Loucy (cell line): ENCODE data around the gene MARF1.

Experiments
- H2AFZ ChIP-seq: fragments of 200-600 bp; sonication (generic); 2 replicates; pipeline ENCODE4 v1.6.0; 2016; ENCODE audit warnings: antibody characterized with exemption, mild to moderate bottlenecking, low read length, moderate library complexity
- H3F3A ChIP-seq: fragments of 200-600 bp; 2 replicates; pipeline ENCODE4 v1.6.0; 2016; ENCODE audit warnings: antibody characterized with exemption, low read depth, mild to moderate bottlenecking
- H3K27me3 ChIP-seq: fragments of 200-600 bp; sonication (generic); 2 replicates; pipeline ENCODE4 v1.6.1; 2014; ENCODE audit warnings: low read length, mild to moderate bottlenecking; ENCODE audit not compliant: insufficient read depth, poor library complexity, severe bottlenecking
- H3K36me3 ChIP-seq: fragments of 200-600 bp; sonication (generic); 2 replicates; pipeline ENCODE4 v1.6.1; 2016; ENCODE audit warnings: low read length; ENCODE audit not compliant: insufficient read depth
- H3K4me1 ChIP-seq: fragments of 200-600 bp; sonication (generic); 2 replicates; pipeline ENCODE4 v1.5.1; 2014; ENCODE audit warnings: low read length, mild to moderate bottlenecking; ENCODE audit not compliant: insufficient read depth, poor library complexity, severe bottlenecking
- H3K4me2 ChIP-seq: fragments of 200-600 bp; sonication (generic); 2 replicates; pipeline ENCODE4 v1.6.0; 2014; ENCODE audit warnings: antibody characterized with exemption, low read length, low read depth, mild to moderate bottlenecking; ENCODE audit not compliant: poor library complexity, severe bottlenecking
- H3K4me3 ChIP-seq: fragments of 200-600 bp; sonication (generic); 2 replicates; pipeline ENCODE4 v1.5.1; 2014; ENCODE audit warnings: low read length, mild to moderate bottlenecking, mixed read lengths; ENCODE audit not compliant: poor library complexity, severe bottlenecking
- H3K79me2 ChIP-seq: fragments of 200-600 bp; sonication (generic); 2 replicates; pipeline ENCODE4 v1.6.1; 2014; ENCODE audit warnings: low read length; ENCODE audit not compliant: insufficient read depth
- H3K9ac ChIP-seq: fragments of 200-600 bp; sonication (generic); 2 replicates; pipeline ENCODE4 v1.6.0; 2014; ENCODE audit warnings: mild to moderate bottlenecking, low read depth, low read length, moderate library complexity; ENCODE audit not compliant: poor library complexity, severe bottlenecking
- H3K9me2 ChIP-seq: fragments of 200-600 bp; sonication (generic); replicated peaks from 2 replicates; pipeline ENCODE4 v1.6.1; 2016; ENCODE audit warnings: low read depth, low read length, mixed read lengths
- H3K9me3 ChIP-seq: fragments of 200-600 bp; sonication (generic); 2 replicates; pipeline ENCODE4 v1.6.1; 2014; ENCODE audit warnings: mild to moderate bottlenecking, antibody characterized with exemption, low read length, low read depth; ENCODE audit not compliant: insufficient read depth
- H4K20me1 ChIP-seq: fragments of 200-600 bp; sonication (generic); 2 replicates; pipeline ENCODE4 v1.6.0; 2014; ENCODE audit warnings: antibody characterized with exemption, low read length, mild to moderate bottlenecking; ENCODE audit not compliant: insufficient read depth, poor library complexity, severe bottlenecking
- EZH2phosphoT487 ChIP-seq: fragments of 200-600 bp; IDR thresholded peaks from 2 replicates; pipeline ENCODE4 v1.6.1; 2018; ENCODE audit warnings: antibody characterized with exemption, mild to moderate bottlenecking, moderate library complexity, borderline replicate concordance
- TF ChIP-seq, protein P1 (sequence below): fragments of 200-600 bp; sonication (generic); conservative IDR thresholded peaks from 2 replicates; pipeline ENCODE4 v1.5.1; 2014; ENCODE audit warnings: mild to moderate bottlenecking, antibody characterized with exemption, low read length

Gene MARF1

DNA sequence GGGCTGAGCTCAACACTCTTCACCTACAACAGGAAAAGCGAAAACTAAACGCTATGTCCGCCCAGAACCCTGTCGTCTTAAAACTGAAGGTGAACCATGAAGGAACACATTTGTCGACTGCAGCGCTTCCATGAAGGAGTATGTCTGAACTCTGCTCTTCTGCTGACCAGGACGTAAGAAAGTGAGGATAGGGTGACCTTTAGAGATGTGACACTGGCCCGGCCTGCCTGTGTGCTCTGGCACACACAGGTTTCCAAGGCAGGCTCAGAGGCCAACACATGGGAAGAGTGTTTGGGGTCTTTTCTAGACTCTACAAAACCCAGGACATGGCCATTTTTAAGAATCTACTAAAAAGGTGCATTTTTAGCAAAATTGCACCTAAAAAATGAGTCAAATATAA lies 21.1 kb downstream of the MARF1 start:
- H3K9me3 ChIP-seq = no peaks in the 10 kb centered on the region
- no peaks in the 10 kb centered on the region for H3K9me2 ChIP-seq
- no peak overlapping the region for H3K4me2 ChIP-seq

DNA sequence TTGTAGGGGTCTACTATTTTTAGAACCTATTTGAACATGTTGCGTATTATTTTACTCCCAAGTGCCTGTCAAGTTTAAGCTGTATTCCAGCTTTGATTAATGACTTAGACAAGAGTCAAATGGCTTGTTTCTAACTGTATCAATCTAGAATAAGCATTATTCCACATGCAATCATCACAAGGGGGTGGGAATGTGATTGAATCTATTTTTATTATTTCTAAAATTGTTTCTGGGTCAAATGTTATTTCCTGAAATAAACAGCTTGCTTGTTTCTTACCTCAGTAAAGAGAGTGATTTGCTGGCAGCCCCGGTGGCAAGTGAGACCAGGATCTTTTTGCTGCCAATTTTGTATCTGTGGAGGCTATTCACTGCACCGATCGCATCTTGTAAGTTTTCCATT lies 21.5 kb downstream of the MARF1 start:
- Histone ChIP-seq H4K20me1 (no peaks in the 10 kb centered on the region), H3K4me1 (no peaks in the 10 kb centered on the region), H3K4me3 (no peak overlapping the region), H3F3A (no peaks in the 10 kb centered on the region), H3K9me3 (no peaks in the 10 kb centered on the region), H2AFZ (no peak overlapping the region), H3K9me2 (no peaks in the 10 kb centered on the region), H3K9ac (no peak overlapping the region), H3K36me3 (peaks cover 33% of the 10 kb centered on the region; the same call in 1 of the 2 replicates), H3K27me3 (no peaks in the 10 kb centered on the region), H3K79me2 (no peaks in the 10 kb centered on the region), H3K4me2 (no peak overlapping the region)
- TF ChIP-seq, protein P1, sequence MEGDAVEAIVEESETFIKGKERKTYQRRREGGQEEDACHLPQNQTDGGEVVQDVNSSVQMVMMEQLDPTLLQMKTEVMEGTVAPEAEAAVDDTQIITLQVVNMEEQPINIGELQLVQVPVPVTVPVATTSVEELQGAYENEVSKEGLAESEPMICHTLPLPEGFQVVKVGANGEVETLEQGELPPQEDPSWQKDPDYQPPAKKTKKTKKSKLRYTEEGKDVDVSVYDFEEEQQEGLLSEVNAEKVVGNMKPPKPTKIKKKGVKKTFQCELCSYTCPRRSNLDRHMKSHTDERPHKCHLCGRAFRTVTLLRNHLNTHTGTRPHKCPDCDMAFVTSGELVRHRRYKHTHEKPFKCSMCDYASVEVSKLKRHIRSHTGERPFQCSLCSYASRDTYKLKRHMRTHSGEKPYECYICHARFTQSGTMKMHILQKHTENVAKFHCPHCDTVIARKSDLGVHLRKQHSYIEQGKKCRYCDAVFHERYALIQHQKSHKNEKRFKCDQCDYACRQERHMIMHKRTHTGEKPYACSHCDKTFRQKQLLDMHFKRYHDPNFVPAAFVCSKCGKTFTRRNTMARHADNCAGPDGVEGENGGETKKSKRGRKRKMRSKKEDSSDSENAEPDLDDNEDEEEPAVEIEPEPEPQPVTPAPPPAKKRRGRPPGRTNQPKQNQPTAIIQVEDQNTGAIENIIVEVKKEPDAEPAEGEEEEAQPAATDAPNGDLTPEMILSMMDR = no peak
- TF ChIP-seq EZH2phosphoT487 = no peak

More for the DNA sequence above, 21.1 kb downstream of the MARF1 start:
- H3K79me2 ChIP-seq = no peaks in the 10 kb centered on the region
- no peak overlapping the region for H3K9ac ChIP-seq
- peaks cover 29% of the 10 kb centered on the region; the same call in 1 of the 2 replicates for H3K36me3 ChIP-seq
- no peaks in the 10 kb centered on the region for H3K4me1 ChIP-seq
- no peaks in the 10 kb centered on the region for H3K27me3 ChIP-seq
- TF ChIP-seq, protein P1 = no peak
- TF ChIP-seq EZH2phosphoT487 = no peak
- H3K4me3 ChIP-seq = no peak overlapping the region
- H4K20me1 ChIP-seq = no peaks in the 10 kb centered on the region
- no peak overlapping the region for H2AFZ ChIP-seq
- H3F3A ChIP-seq = no peaks in the 10 kb centered on the region

DNA sequence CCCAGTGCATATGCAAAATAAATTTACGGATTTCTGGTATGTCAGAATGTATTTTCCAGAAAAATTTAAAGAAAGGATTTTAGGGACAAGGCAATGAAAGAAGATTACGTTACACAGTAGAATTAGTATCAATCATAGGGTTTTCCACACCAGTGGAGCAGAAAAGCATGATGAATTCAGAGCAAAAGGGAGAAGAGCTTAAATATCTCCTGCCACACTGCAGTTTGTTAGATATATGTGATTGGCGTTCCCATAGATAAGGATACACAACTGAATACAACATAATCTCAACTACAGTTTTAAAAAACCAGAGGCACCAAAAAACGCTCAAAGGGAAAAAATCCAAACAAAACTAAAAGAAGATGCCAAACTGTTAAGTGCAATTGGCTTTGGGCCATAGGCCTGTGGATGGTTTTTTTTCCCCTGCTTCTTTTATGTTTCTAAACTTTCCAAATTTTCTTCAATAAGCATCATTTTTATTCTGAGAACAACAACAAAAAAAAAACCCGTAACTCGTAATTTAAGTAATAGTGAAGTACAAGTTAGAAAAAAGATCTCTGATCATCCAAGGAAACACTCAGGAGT lies 22.3 kb downstream of the MARF1 start:
- H3K4me1 ChIP-seq = no peaks in the 10 kb centered on the region
- peaks cover 39% of the 10 kb centered on the region; the same call in 1 of the 2 replicates for H3K36me3 ChIP-seq
- no peak overlapping the region for H2AFZ ChIP-seq
- H3K4me2 ChIP-seq = no peak overlapping the region
- no peaks in the 10 kb centered on the region for H3K27me3 ChIP-seq
- no peak overlapping the region for H3K4me3 ChIP-seq
- TF ChIP-seq EZH2phosphoT487 = no peak
- no peak overlapping the region for H3K9ac ChIP-seq
- H3K79me2 ChIP-seq = no peaks in the 10 kb centered on the region
- no peaks in the 10 kb centered on the region for H3K9me3 ChIP-seq
- H3K9me2 ChIP-seq = no peaks in the 10 kb centered on the region
- no peaks in the 10 kb centered on the region for H4K20me1 ChIP-seq
- no peaks in the 10 kb centered on the region for H3F3A ChIP-seq

DNA sequence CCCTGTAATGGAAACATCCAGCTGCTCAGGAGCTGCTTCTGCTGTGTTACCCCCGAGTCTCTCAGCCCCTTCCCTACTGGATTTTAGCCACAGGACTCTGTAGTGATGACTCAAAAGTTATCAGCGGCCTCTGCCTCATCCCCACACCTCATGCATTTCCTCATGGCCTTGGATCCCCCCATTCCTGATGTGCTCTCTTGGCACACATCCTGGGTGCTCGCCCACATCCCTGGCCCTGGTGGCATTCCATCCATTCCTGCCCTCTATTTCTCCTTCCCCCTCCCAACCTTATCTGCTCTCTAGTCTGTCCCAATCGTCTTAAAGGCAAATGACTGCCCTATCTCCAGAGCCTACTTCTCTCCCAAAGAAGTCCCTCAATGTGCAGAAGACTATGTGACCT lies 24.6 kb downstream of the MARF1 start:
- no peak overlapping the region for H3K9ac ChIP-seq
- TF ChIP-seq, protein P1 = no peak
- TF ChIP-seq EZH2phosphoT487 = no peak
- H3K4me2 ChIP-seq = no peak overlapping the region
- H3F3A ChIP-seq = no peaks in the 10 kb centered on the region
- no peak overlapping the region for H3K4me3 ChIP-seq
- H3K79me2 ChIP-seq = no peaks in the 10 kb centered on the region
- H3K4me1 ChIP-seq = no peaks in the 10 kb centered on the region
- no peak overlapping the region for H2AFZ ChIP-seq
- H4K20me1 ChIP-seq = no peaks in the 10 kb centered on the region
- no peaks in the 10 kb centered on the region for H3K9me3 ChIP-seq
- H3K9me2 ChIP-seq = no peaks in the 10 kb centered on the region
- H3K27me3 ChIP-seq = no peaks in the 10 kb centered on the region
- peaks cover 24% of the 10 kb centered on the region; the same call in 1 of the 2 replicates for H3K36me3 ChIP-seq
